Measurements from ENCODE around the gene GPR37. TPM values are rescaled to one million over a fixed set of nuclear protein-coding genes. Genes with fewer than 3 reads are reported as not detected.

Gene GPR37
- total and polyA plus RNA-seq, 2 donors (not counting 1 experiment from before 2014, with no cell fraction given) = 12.6 to 20.6 TPM

DNA sequence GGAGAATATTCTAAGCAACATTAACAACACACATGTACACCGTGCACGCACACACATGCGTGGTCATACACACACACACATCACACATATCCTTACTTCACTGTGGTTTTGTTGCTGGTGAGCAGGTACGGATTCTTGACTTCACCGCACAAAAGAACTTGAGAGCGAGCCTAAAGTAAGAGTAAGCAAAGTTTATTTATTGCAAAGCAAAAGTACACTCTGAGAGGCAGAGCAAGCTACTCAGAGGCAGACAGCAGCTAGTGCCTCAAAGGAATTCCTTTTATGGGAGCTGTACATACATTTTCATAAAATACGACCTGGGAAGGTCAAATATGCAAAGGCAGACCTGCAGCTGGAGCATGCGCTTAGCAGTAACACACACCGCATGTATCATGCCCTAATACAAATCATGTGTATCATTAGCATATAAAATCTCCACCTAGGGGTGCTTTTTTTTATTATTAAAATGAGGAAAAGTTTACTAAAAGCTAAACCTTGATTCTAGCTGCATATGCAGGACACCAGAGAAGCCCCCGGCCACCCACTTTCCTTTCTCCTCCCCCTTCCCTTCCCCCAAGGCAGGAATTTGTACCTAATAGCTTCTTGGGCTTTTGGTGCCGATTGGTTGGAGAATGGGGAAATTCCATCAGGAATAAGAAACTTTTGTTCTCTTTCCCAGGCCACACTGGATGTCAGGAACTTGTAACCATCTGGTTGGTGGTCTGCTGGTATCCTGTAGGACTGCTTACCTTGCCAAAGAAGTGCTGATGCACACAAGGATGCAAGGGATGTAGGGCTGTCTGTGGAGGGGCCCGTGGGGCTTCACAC lies 16.5 kb upstream of the GPR37 start:
- no peak overlapping the region for H3K4me3 ChIP-seq (replicated peaks in 1 of 4; ENCODE audit: control extremely low read depth in 1 of 4, insufficient read depth in 1 of 4, low read depth in 3 of 4, low read length in 4 of 4)
- H3K4me1 ChIP-seq (ENCODE audit: control insufficient read depth, extremely low read depth, insufficient read depth, low read length) = no peaks in the 10 kb centered on the region
- no peak overlapping the region for H3K4me2 ChIP-seq (ENCODE audit: extremely low read depth, insufficient read depth, low read length)
- no peaks in the 10 kb centered on the region for H3K27me3 ChIP-seq (ENCODE audit: control insufficient read depth, insufficient read depth, low read length)
- no peak for DNase-seq (ENCODE audit: low read depth in 2 of 2)
- no peaks in the 10 kb centered on the region for H3K36me3 ChIP-seq (ENCODE audit: control insufficient read depth, insufficient read depth, low read length)
- no peak for TF ChIP-seq EZH2 (IDR thresholded peaks at IDR 0.05; ENCODE audit: low read length, missing control alignments)
- TF ChIP-seq, protein P1, sequence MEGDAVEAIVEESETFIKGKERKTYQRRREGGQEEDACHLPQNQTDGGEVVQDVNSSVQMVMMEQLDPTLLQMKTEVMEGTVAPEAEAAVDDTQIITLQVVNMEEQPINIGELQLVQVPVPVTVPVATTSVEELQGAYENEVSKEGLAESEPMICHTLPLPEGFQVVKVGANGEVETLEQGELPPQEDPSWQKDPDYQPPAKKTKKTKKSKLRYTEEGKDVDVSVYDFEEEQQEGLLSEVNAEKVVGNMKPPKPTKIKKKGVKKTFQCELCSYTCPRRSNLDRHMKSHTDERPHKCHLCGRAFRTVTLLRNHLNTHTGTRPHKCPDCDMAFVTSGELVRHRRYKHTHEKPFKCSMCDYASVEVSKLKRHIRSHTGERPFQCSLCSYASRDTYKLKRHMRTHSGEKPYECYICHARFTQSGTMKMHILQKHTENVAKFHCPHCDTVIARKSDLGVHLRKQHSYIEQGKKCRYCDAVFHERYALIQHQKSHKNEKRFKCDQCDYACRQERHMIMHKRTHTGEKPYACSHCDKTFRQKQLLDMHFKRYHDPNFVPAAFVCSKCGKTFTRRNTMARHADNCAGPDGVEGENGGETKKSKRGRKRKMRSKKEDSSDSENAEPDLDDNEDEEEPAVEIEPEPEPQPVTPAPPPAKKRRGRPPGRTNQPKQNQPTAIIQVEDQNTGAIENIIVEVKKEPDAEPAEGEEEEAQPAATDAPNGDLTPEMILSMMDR (conservative IDR thresholded peaks at IDR 0.05 in 1 of 2, IDR thresholded peaks at IDR 0.05 in 1 of 2; ENCODE audit: low read depth in 1 of 2, low read length in 2 of 2) = no peak
- H3K9me3 ChIP-seq (ENCODE audit: control insufficient read depth, insufficient read depth, low read depth, low read length) = no peaks in the 10 kb centered on the region
- no peaks in the 10 kb centered on the region for H3K79me2 ChIP-seq (ENCODE audit: control insufficient read depth, insufficient read depth, low read length)
- H3K9ac ChIP-seq (ENCODE audit: insufficient read depth, low read length) = no peak overlapping the region
- H3K27ac ChIP-seq (ENCODE audit: insufficient read depth, low read length) = no peak overlapping the region
- H2AFZ ChIP-seq (ENCODE audit: low read length) = no peak overlapping the region
- no peaks in the 10 kb centered on the region for H4K20me1 ChIP-seq (ENCODE audit: control insufficient read depth, extremely low read depth, insufficient read depth, low read length)

DNA sequence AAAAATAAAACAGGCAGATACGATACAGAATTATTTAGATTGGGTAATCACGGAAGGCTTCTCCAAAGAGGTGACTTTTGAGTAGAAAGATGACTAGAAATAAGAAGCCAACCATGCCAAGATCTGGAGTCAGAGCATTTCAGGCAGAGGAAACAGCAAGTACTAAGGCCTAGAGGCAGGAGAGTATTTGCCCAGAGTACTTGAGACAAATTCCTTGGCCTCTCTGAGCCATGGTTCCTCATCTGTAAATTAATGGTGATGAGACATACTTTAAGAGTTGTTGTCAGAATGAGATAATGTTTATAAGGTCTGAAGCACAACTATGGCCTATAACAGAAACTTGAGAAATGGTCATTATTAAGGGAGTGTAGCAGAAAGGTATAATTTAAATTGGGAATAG lies 15.8 kb upstream of the GPR37 start:
- Histone ChIP-seq H3K4me2 (ENCODE audit: extremely low read depth, insufficient read depth, low read length) (no peak overlapping the region), H3K36me3 (ENCODE audit: control insufficient read depth, insufficient read depth, low read length) (no peaks in the 10 kb centered on the region), H3K9ac (ENCODE audit: insufficient read depth, low read length) (no peak overlapping the region), H3K79me2 (ENCODE audit: control insufficient read depth, insufficient read depth, low read length) (no peaks in the 10 kb centered on the region), H3K27me3 (ENCODE audit: control insufficient read depth, insufficient read depth, low read length) (no peaks in the 10 kb centered on the region), H4K20me1 (ENCODE audit: control insufficient read depth, extremely low read depth, insufficient read depth, low read length) (no peaks in the 10 kb centered on the region), H2AFZ (ENCODE audit: low read length) (no peak overlapping the region), H3K9me3 (ENCODE audit: control insufficient read depth, insufficient read depth, low read depth, low read length) (no peaks in the 10 kb centered on the region), H3K4me3 (replicated peaks in 1 of 4; ENCODE audit: control extremely low read depth in 1 of 4, insufficient read depth in 1 of 4, low read depth in 3 of 4, low read length in 4 of 4) (no peak overlapping the region), H3K27ac (ENCODE audit: insufficient read depth, low read length) (no peak overlapping the region), H3K4me1 (ENCODE audit: control insufficient read depth, extremely low read depth, insufficient read depth, low read length) (no peaks in the 10 kb centered on the region)
- TF ChIP-seq, protein P1 (conservative IDR thresholded peaks at IDR 0.05 in 1 of 2, IDR thresholded peaks at IDR 0.05 in 1 of 2; ENCODE audit: low read depth in 1 of 2, low read length in 2 of 2) = no peak
- TF ChIP-seq EZH2 (IDR thresholded peaks at IDR 0.05; ENCODE audit: low read length, missing control alignments) = no peak
- no peak for DNase-seq (ENCODE audit: low read depth in 2 of 2)

DNA sequence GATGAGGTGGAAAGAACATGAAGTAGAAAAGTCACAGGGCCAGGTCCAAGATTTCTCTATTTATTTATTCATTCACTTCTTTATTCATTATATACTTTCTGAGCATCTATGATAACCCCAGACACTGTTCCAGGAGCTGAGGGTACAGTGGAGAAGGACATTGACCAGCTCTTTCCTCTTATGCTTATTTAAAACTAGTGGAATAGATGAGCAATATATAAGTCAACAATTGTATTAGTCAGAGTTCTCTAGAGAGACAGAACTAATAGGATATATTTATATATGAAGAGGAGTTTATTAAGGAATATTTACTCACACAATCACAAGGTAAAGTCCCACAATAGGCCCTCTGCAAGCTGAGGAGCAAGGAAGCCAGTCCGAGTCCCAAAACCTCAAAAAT lies 15.0 kb upstream of the GPR37 start:
- Histone ChIP-seq H2AFZ (ENCODE audit: low read length) (no peak overlapping the region), H3K27me3 (ENCODE audit: control insufficient read depth, insufficient read depth, low read length) (no peaks in the 10 kb centered on the region), H3K9ac (ENCODE audit: insufficient read depth, low read length) (no peak overlapping the region), H4K20me1 (ENCODE audit: control insufficient read depth, extremely low read depth, insufficient read depth, low read length) (no peaks in the 10 kb centered on the region), H3K9me3 (ENCODE audit: control insufficient read depth, insufficient read depth, low read depth, low read length) (no peaks in the 10 kb centered on the region), H3K4me2 (ENCODE audit: extremely low read depth, insufficient read depth, low read length) (no peak overlapping the region), H3K4me3 (replicated peaks in 1 of 4; ENCODE audit: control extremely low read depth in 1 of 4, insufficient read depth in 1 of 4, low read depth in 3 of 4, low read length in 4 of 4) (no peak overlapping the region), H3K79me2 (ENCODE audit: control insufficient read depth, insufficient read depth, low read length) (no peaks in the 10 kb centered on the region), H3K27ac (ENCODE audit: insufficient read depth, low read length) (no peak overlapping the region), H3K36me3 (ENCODE audit: control insufficient read depth, insufficient read depth, low read length) (no peaks in the 10 kb centered on the region), H3K4me1 (ENCODE audit: control insufficient read depth, extremely low read depth, insufficient read depth, low read length) (no peaks in the 10 kb centered on the region)
- no peak for TF ChIP-seq EZH2 (IDR thresholded peaks at IDR 0.05; ENCODE audit: low read length, missing control alignments)
- TF ChIP-seq, protein P1 (conservative IDR thresholded peaks at IDR 0.05 in 1 of 2, IDR thresholded peaks at IDR 0.05 in 1 of 2; ENCODE audit: low read depth in 1 of 2, low read length in 2 of 2) = no peak
- no peak for DNase-seq (ENCODE audit: low read depth in 2 of 2)

Data from fibroblast of lung (primary cell).